ENCODE results near the gene FHIT.

- TF ChIP-seq CTCF (IDR thresholded peaks at IDR 0.05) (no peak), POLR2A (IDR thresholded peaks at IDR 0.05; ENCODE audit: low read depth) (no peak), POLR2AphosphoS5 (IDR thresholded peaks at IDR 0.05) (no peak)
These were observed 473 bp downstream of the FHIT start for GRCh38 chr3:61250784-61251173.

All from esophagus muscularis mucosa (tissue), 3 donors.